MM.1S (cell line): ENCODE measurements around the gene PLA2G6.

Source experiments
- DNase-seq: peaks from one replicate; pipeline ENCODE4 v3.0.0-alpha.2; 2015
- H2AFZ ChIP-seq: fragments of 300-600 bp; sonication (generic); 2 replicates; pipeline ENCODE4 v1.6.0; 2016; ENCODE audit warnings: antibody characterized with exemption, low read length
- H3F3A ChIP-seq: fragments of 300-600 bp; sonication (generic); 2 replicates; pipeline ENCODE4 v1.6.1; 2016; ENCODE audit warnings: mild to moderate bottlenecking, antibody characterized with exemption, low read length, moderate library complexity, mixed read lengths; ENCODE audit not compliant: insufficient read depth
- H3K27ac ChIP-seq: fragments of 300-600 bp; sonication (generic); 2 replicates; pipeline ENCODE4 v1.5.1; 2016; ENCODE audit warnings: mild to moderate bottlenecking, low read length
- H3K27me3 ChIP-seq: fragments of 300-600 bp; sonication (generic); replicated peaks from 2 replicates; pipeline ENCODE4 v1.6.0; 2016; ENCODE audit warnings: low read length; ENCODE audit not compliant: insufficient read depth
- H3K36me3 ChIP-seq: fragments of 300-600 bp; sonication (generic); replicated peaks from 2 replicates; pipeline ENCODE4 v1.6.1; 2016; ENCODE audit warnings: mild to moderate bottlenecking, low read length, mixed read lengths; ENCODE audit not compliant: insufficient read depth
- H3K4me1 ChIP-seq: fragments of 300-600 bp; sonication (generic); 2 replicates; pipeline ENCODE4 v1.6.1; 2016; ENCODE audit warnings: low read length, mixed read lengths
- H3K4me2 ChIP-seq: fragments of 300-600 bp; sonication (generic); 2 replicates; pipeline ENCODE4 v1.6.0; 2016; ENCODE audit warnings: low read depth, low read length
- H3K4me3 ChIP-seq: fragments of 300-600 bp; sonication (generic); 2 replicates; pipeline ENCODE4 v1.5.1; 2016; ENCODE audit warnings: low read length, mixed read lengths
- H3K79me2 ChIP-seq: fragments of 300-600 bp; sonication (generic); 2 replicates; pipeline ENCODE4 v1.6.1; 2016; ENCODE audit warnings: mixed run types, low read length, mixed read lengths
- H3K9ac ChIP-seq: fragments of 300-600 bp; sonication (generic); 2 replicates; pipeline ENCODE4 v1.6.1; 2016; ENCODE audit warnings: low read length, mixed read lengths
- H3K9me2 ChIP-seq: fragments of 300-600 bp; sonication (generic); replicated peaks from 2 replicates; pipeline ENCODE4 v1.6.1; 2016; ENCODE audit warnings: mild to moderate bottlenecking, low read length, mixed read lengths; ENCODE audit not compliant: insufficient read depth
- H3K9me3 ChIP-seq: fragments of 300-600 bp; sonication (generic); replicated peaks from 2 replicates; pipeline ENCODE4 v1.6.1; 2016; ENCODE audit warnings: mild to moderate bottlenecking, low read length, mixed read lengths; ENCODE audit not compliant: insufficient read depth
- H4K20me1 ChIP-seq: fragments of 300-600 bp; sonication (generic); 2 replicates; pipeline ENCODE4 v1.6.1; 2016; ENCODE audit warnings: mild to moderate bottlenecking, low read length, moderate library complexity, mixed read lengths; ENCODE audit not compliant: insufficient read depth
- CTCF ChIP-seq: fragments of 300-600 bp; sonication (generic); IDR thresholded peaks from 2 replicates; pipeline ENCODE4 v1.5.1; 2016; ENCODE audit warnings: antibody characterized with exemption, low read length, mixed read lengths
- EZH2 ChIP-seq: fragments of 300-600 bp; sonication (generic); optimal IDR thresholded peaks from 2 replicates; pipeline ENCODE3; 2017; ENCODE audit warnings: low read depth, mild to moderate bottlenecking, antibody characterized with exemption, low read length, mixed read lengths
- EZH2phosphoT487 ChIP-seq: fragments of 300-600 bp; sonication (generic); IDR thresholded peaks from 2 replicates; pipeline ENCODE4 v1.6.1; 2018; ENCODE audit warnings: antibody characterized with exemption, low read length

PLA2G6 gene

DNA sequence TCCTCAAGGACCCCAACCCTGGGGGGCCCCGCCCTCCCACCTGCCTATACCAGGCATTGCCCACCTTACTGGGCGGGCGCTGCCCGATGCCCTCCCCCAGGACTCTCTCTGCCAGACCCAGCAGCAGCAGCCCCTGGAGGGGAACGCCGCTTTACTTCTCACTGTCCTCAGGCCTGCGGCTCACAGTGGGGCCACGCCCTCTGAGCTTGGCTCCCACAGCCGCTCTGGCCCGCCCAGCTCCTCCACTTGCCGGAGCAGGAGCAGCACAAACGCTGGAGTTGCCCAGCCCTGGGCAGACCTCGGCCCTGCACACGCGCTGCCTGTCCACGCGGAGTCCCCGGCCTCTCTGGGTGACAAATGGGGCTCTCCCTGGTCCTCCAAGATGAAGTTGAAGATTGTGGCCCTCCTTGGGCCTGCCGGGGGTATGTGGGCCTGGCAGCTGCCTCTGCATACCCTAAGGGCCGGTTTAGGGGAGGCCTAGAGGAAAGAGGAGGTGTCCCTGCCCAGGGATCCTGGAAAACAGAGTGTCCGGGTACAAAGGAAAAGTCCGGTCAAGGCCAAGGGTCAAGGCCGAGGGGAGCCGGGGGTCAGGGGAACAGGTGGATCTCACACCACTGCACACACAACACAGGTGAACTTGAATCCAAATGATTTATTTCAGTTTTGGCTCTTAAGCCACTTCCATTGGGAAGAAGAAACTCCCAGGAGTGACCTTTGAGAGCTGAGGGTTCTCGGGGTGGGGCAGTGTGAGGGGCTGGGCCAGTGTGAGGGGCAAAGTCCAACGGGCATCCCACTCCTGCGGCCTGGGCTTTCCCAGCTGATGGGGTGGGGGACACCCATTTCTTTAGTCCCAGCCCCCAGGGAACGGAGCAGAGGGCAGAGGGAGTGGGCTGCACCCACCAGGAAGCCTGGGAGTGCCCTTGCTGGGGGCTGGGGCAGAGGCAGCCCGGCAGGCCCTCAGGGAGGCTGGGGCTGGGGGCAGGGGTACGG is 70.5 kb downstream of the PLA2G6 start:
- TF ChIP-seq EZH2: no peak
- no peak for TF ChIP-seq CTCF
- no peak for TF ChIP-seq EZH2phosphoT487
- Histone ChIP-seq H3K79me2 (no peaks in the 10 kb centered on the region), H3K9ac (no peak overlapping the region), H3K36me3 (no peaks in the 10 kb centered on the region), H2AFZ (no peak overlapping the region), H3K4me2 (no peak overlapping the region), H3K9me2 (no peaks in the 10 kb centered on the region), H3K27me3 (no peaks in the 10 kb centered on the region), H4K20me1 (no peaks in the 10 kb centered on the region), H3K4me1 (no peaks in the 10 kb centered on the region; the same call in 1 of the 2 replicates), H3K4me3 (no peak overlapping the region), H3K27ac (no peak overlapping the region), H3K9me3 (no peaks in the 10 kb centered on the region), H3F3A (no peaks in the 10 kb centered on the region)
- DNase-seq: no peak

DNA sequence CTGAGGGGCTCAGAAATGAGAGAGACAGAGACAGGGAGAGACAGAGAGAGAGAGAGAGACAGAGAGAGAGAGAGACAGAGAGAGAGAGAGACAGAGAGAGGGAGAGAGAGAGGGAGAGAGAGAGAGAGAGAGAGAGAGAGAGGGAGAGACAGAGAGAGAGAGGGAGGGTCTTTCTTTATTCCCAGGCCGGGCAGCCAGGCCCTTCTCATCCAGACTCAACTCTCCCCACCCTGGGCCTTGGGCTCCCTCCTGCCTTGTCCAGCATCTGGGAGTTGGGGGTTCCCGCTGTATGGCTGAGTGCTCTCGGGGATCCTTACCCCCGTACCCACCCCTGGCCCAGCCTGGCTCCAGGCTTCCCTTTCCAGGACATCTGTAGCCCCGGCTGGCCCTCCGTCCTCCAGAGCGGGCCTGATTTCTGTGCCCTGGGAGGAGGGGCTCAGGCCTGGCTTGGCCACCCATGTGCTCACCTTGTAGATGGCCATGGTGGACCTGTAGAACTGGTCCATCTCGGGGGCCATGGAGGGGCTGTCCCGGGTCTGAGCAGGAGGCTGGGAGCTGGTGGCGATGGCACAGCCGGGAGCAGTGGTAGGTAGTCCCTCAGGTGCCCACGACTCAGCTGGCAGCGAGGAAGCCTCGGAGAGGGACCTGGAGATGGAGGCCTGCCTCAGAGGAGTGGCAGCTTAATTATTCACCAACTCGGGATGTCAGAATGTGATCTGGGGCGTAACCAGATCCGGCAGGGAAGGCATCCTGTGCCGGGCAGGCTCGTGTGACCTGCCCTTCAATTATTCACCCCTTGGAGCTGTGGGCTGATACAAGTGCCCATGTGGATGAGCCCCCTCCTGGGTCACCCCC is 71.4 kb downstream of the PLA2G6 start, which contains the start of gene BAIAP2L2:
BAIAP2L2 (minus strand) TSS at position 677 of the 855 bp plus-strand sequence; CDS start at position 518, 159 bp downstream.
- Histone ChIP-seq H3K27ac (no peak within 1 kb of the TSS), H4K20me1 (no peaks in the 10 kb centered on the region), H3K4me3 (no peak within 1 kb of the TSS)

More for the DNA sequence above, 71.4 kb downstream of the PLA2G6 start, which contains the start of gene BAIAP2L2:
- Histone ChIP-seq H3K9me2 (no peaks in the 10 kb centered on the region), H3K36me3 (no peaks in the 10 kb centered on the region), H3F3A (0 out of 2 replicates have a peak, but pooled peaks cover 3% of the 10 kb centered on the region), H3K4me2 (no peak within 1 kb of the TSS), H2AFZ (no peak within 1 kb of the TSS), H3K27me3 (no peaks in the 10 kb centered on the region), H3K4me1 (no peaks in the 10 kb centered on the region; the same call in 1 of the 2 replicates), H3K79me2 (no peaks in the 10 kb centered on the region), H3K9me3 (no peaks in the 10 kb centered on the region), H3K9ac (no peak within 1 kb of the TSS)
- DNase-seq: no peak
- no peak for TF ChIP-seq CTCF
- TF ChIP-seq EZH2phosphoT487: no peak
- no peak for TF ChIP-seq EZH2
